Epidermal melanocyte (primary cell): ENCODE data around the gene C1QTNF3.
A peak's percentile ranks its signal among the peaks of the same experiment; 100 is the strongest.
"Not testable (repeated sequence)": the region's sequence is repeated elsewhere in the genome, so short reads cannot be mapped to it uniquely, and the experiment has no call there.

Experiments
- DNase-seq: peaks from one replicate; pipeline ENCODE4 v3.0.0; 2011; ENCODE audit warnings: low spot score; ENCODE audit not compliant: insufficient read length

Gene C1QTNF3

GRCh38 chr5:34053133-34053532 lies 10.1 kb upstream of the C1QTNF3 start:
- DNase-seq = peak; percentile 64

- DNase-seq = no peak
These were observed 8.5 kb upstream of the C1QTNF3 start for GRCh38 chr5:34051374-34051980.

- no peak for DNase-seq
These were observed 5.0 kb upstream of the C1QTNF3 start for GRCh38 chr5:34047774-34048572.

GRCh38 chr5:34047143-34047542 lies 4.1 kb upstream of the C1QTNF3 start:
- no peak for DNase-seq

- no peak for DNase-seq
These were observed 3.0 kb upstream of the C1QTNF3 start for GRCh38 chr5:34045996-34046395.

GRCh38 chr5:34045023-34045422 lies 2.0 kb upstream of the C1QTNF3 start:
- no peak for DNase-seq

GRCh38 chr5:34042321-34042720 lies 692 bp downstream of the C1QTNF3 start:
- no peak for DNase-seq

GRCh38 chr5:34041247-34041972 lies 1.6 kb downstream of the C1QTNF3 start:
- DNase-seq = no peak

GRCh38 chr5:34040472-34040871 lies 2.5 kb downstream of the C1QTNF3 start:
- DNase-seq = no peak

- no peak for DNase-seq
These were observed 3.4 kb downstream of the C1QTNF3 start for GRCh38 chr5:34039398-34040157.

- DNase-seq = no peak
These were observed 4.2 kb downstream of the C1QTNF3 start for GRCh38 chr5:34038838-34039237.

GRCh38 chr5:34038390-34038789 lies 4.6 kb downstream of the C1QTNF3 start:
- DNase-seq = no peak

GRCh38 chr5:34037726-34038125 lies 5.3 kb downstream of the C1QTNF3 start:
- DNase-seq = no peak

GRCh38 chr5:34035756-34036155 lies 7.3 kb downstream of the C1QTNF3 start:
- DNase-seq = no peak

GRCh38 chr5:34034534-34035327 lies 8.3 kb downstream of the C1QTNF3 start:
- no peak for DNase-seq

GRCh38 chr5:34031966-34032365 lies 11.0 kb downstream of the C1QTNF3 start:
- no peak for DNase-seq

- no peak for DNase-seq
These were observed 11.9 kb downstream of the C1QTNF3 start for GRCh38 chr5:34031117-34031516.

GRCh38 chr5:34030585-34030984 lies 12.4 kb downstream of the C1QTNF3 start:
- DNase-seq = not testable (repeated sequence)

GRCh38 chr5:34030048-34030447 lies 13.0 kb downstream of the C1QTNF3 start:
- DNase-seq = no peak

- DNase-seq = no peak
These were observed 14.7 kb downstream of the C1QTNF3 start for GRCh38 chr5:34028349-34028748.
